ENCODE data around the gene TOR4A.

GRCh38 chr9:137315581-137316011, 38.1 kb downstream of the TOR4A start:
- TF ChIP-seq GATA3 (IDR thresholded peaks at IDR 0.05; ENCODE audit: low read depth, low read length) (no peak), GATA2 (IDR thresholded peaks at IDR 0.05; ENCODE audit: low read depth, low read length) (no peak)

Measured in SH-SY5Y (cell line).